GM23338 (cell line): ENCODE data around the gene SMYD3. TPM values are rescaled to one million over a fixed set of nuclear protein-coding genes. Genes with fewer than 3 reads are reported as not detected.

Experiments used
- ATAC-seq: fragments of 200-7000 bp; cut with Tn5 transposase; 3 replicates; pipeline ENCODE4 v1.9.1; 2020
- DNase-seq: peaks from one replicate; pipeline ENCODE4 v3.0.0-alpha.2; 2015; ENCODE audit warnings: low spot score
- H2AFZ ChIP-seq: fragments of 200-600 bp; sonication (generic); 2 replicates; pipeline ENCODE4 v1.8.0; 2016; ENCODE audit warnings: antibody characterized with exemption, mild to moderate bottlenecking, moderate library complexity
- H3F3A ChIP-seq: fragments of 200-600 bp; sonication (generic); replicated peaks from 2 replicates; pipeline ENCODE4 v1.8.0; 2017; ENCODE audit warnings: antibody characterized with exemption, mixed run types, low read depth
- H3K27ac ChIP-seq: fragments of 200-600 bp; sonication (generic); 2 replicates; pipeline ENCODE4 v1.6.1; 2016; ENCODE audit warnings: low read depth
- H3K27me3 ChIP-seq: fragments of 200-600 bp; sonication (generic); 2 replicates; pipeline ENCODE4 v1.8.0; 2016; ENCODE audit warnings: mild to moderate bottlenecking, mixed run types, moderate library complexity; ENCODE audit not compliant: insufficient read depth
- H3K36me3 ChIP-seq: fragments of 200-600 bp; sonication (generic); 2 replicates; pipeline ENCODE4 v1.8.0; 2016; ENCODE audit warnings: mild to moderate bottlenecking; ENCODE audit not compliant: insufficient read depth
- H3K4me1 ChIP-seq: fragments of 200-600 bp; sonication (generic); 2 replicates; pipeline ENCODE4 v1.8.0; 2016; ENCODE audit warnings: mild to moderate bottlenecking, moderate library complexity; ENCODE audit not compliant: insufficient read depth
- H3K4me2 ChIP-seq: fragments of 200-600 bp; sonication (generic); 2 replicates; pipeline ENCODE4 v1.7.1; 2017; ENCODE audit warnings: mixed run types
- H3K4me3 ChIP-seq: fragments of 200-600 bp; sonication (generic); 2 replicates; pipeline ENCODE4 v1.6.1; 2016; ENCODE audit warnings: mixed run types
- H3K79me2 ChIP-seq: fragments of 200-600 bp; sonication (generic); replicated peaks from 2 replicates; pipeline ENCODE4 v1.8.0; 2017; ENCODE audit warnings: mild to moderate bottlenecking; ENCODE audit not compliant: insufficient read depth
- H3K9me2 ChIP-seq: fragments of 200-600 bp; sonication (generic); 2 replicates; pipeline ENCODE4 v1.8.0; 2017; ENCODE audit not compliant: insufficient read depth
- H4K20me1 ChIP-seq: fragments of 200-600 bp; sonication (generic); replicated peaks from 2 replicates; pipeline ENCODE4 v1.8.0; 2017; ENCODE audit warnings: mild to moderate bottlenecking; ENCODE audit not compliant: insufficient read depth
- H3K27ac Mint-ChIP-seq: 2 replicates; pipeline ENCODE4 v1.8.0; 2020; ENCODE audit warnings: inconsistent platforms, mild to moderate bottlenecking, moderate library complexity, mixed read lengths
- H3K27me3 Mint-ChIP-seq: 3 replicates; pipeline ENCODE4 v1.8.0; 2022; ENCODE audit warnings: low read depth, mild to moderate bottlenecking, moderate library complexity, mixed read lengths, inconsistent platforms; ENCODE audit not compliant: insufficient read depth, poor library complexity
- H3K36me3 Mint-ChIP-seq: 3 replicates; pipeline ENCODE4 v1.8.0; 2021; ENCODE audit warnings: low read depth, mild to moderate bottlenecking, inconsistent platforms, moderate library complexity, mixed read lengths
- H3K4me1 Mint-ChIP-seq: 3 replicates; pipeline ENCODE4 v1.8.0; 2020; ENCODE audit warnings: mild to moderate bottlenecking, inconsistent platforms, mixed read lengths
- H3K4me3 Mint-ChIP-seq: 3 replicates; pipeline ENCODE4 v1.8.0; 2021; ENCODE audit warnings: moderate library complexity, mild to moderate bottlenecking, inconsistent platforms, mixed read lengths
- H3K9me3 Mint-ChIP-seq: 3 replicates; pipeline ENCODE4 v1.8.0; 2020; ENCODE audit warnings: moderate library complexity, mild to moderate bottlenecking, inconsistent platforms, mixed read lengths
- CREB1 ChIP-seq: fragments of 250-450 bp; sonication (Bioruptor Pico); IDR thresholded peaks from 2 replicates; pipeline ENCODE4 v1.5.0; 2020; ENCODE audit warnings: low read depth, mild to moderate bottlenecking, moderate library complexity
- EZH2 ChIP-seq: fragments of 200-600 bp; sonication (generic); IDR thresholded peaks from one replicate; pipeline ENCODE4 v1.8.0; 2017; ENCODE audit warnings: antibody characterized with exemption, mild to moderate bottlenecking, low read depth; ENCODE audit not compliant: unreplicated experiment
- EZH2phosphoT487 ChIP-seq: fragments of 200-600 bp; sonication (generic); IDR thresholded peaks from one replicate; pipeline ENCODE4 v1.8.1; 2018; ENCODE audit warnings: antibody characterized with exemption; ENCODE audit not compliant: unreplicated experiment
- JUNB ChIP-seq: IDR thresholded peaks from one replicate; pipeline ENCODE4 v1.6.1; 2016; ENCODE audit warnings: antibody characterized with exemption; ENCODE audit not compliant: unreplicated experiment
- NANOG ChIP-seq: IDR thresholded peaks from 2 replicates; pipeline ENCODE4 v1.6.1; 2016; ENCODE audit warnings: antibody characterized with exemption, borderline replicate concordance
- POLR2AphosphoS5 ChIP-seq: IDR thresholded peaks from 2 replicates; pipeline ENCODE4 v1.6.1; 2016; ENCODE audit warnings: antibody characterized with exemption, low read depth
- ZNF114 ChIP-seq: fragments of 250-450 bp; sonication (Bioruptor Pico); IDR thresholded peaks from 2 replicates; pipeline ENCODE4 v1.5.0; 2020; ENCODE audit warnings: mild to moderate bottlenecking, moderate library complexity
- ZNF331 ChIP-seq: fragments of 250-450 bp; sonication (Bioruptor Pico); IDR thresholded peaks from 2 replicates; pipeline ENCODE4 v1.5.0; 2020; ENCODE audit warnings: low read depth, mild to moderate bottlenecking, moderate library complexity
- polyA plus RNA-seq: library from polyadenylated mRNA; unstranded; fragments of >200 nt; fragmentation: Nextera tagmentation; extraction: Ambion mirVana; gene quantifications from 2 replicates; pipeline ENCODE4 v1.2.1, GENCODE V29; 2016
- total RNA-seq: library from RNA; depleted of rRNA; stranded (reverse); fragments of >200 nt; shearing (Covaris generic); gene quantifications from 2 replicates; pipeline ENCODE4 v1.2.3, GENCODE V29; 2014
- TF ChIP-seq, protein P1 (sequence below), 2 experiments: fragments of 200-600 bp in 1 of 2; sonication (generic) in 1 of 2; conservative IDR thresholded peaks; 2 replicates each; pipeline versions ENCODE4 v1.5.1 to v1.6.1; 2016 to 2017; ENCODE audit warnings: antibody characterized with exemption in 2 of 2, low read depth in 2 of 2, mild to moderate bottlenecking in 2 of 2, moderate library complexity in 1 of 2
- TF ChIP-seq, protein P2 (sequence below): IDR thresholded peaks from 2 replicates; pipeline ENCODE4 v1.6.1; 2016; ENCODE audit warnings: antibody characterized with exemption
- TF ChIP-seq, protein P3 (sequence below): IDR thresholded peaks from one replicate; pipeline ENCODE4 v1.6.1; 2018; ENCODE audit warnings: antibody characterized with exemption; ENCODE audit not compliant: unreplicated experiment
- TF ChIP-seq, protein P4 (sequence below): fragments of 250-450 bp; sonication (Bioruptor Pico); IDR thresholded peaks from 2 replicates; pipeline ENCODE4 v1.5.0; 2020; ENCODE audit warnings: mild to moderate bottlenecking, moderate library complexity

Gene SMYD3
- total and polyA plus RNA-seq, 2 experiments from 2014 or later = 31.8 to 34.4 TPM

DNA sequence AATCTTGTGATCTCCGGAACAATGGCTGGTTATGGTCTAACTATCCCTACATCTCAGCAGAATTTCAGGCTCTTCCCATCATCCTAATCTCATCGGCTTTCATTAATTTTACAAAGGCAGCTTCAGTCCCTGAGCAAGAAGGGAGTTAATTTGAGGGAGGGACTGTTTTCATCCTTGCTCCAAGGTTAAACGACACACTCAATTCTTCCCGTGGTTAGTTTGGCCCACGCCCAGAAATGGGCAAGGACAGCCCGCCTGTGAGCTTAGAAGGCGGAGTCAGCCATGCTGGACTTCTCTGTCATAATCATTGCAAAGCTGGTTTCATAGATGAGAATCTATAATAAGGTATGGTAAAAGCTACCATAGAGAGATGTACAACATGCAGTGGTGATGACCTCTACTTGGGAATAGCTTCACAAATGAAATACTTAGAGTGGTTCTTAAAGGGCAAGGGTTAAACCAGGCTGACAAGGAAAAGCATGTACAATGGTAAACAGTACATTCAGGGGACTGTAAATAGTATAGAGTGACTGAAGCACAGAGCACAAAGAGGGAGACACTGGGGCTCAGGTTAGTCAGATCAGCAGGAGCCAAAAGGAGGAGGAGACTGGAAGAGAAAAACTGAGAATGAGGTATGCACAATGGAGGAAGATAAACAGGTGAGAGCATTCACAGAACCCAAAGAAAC lies 108.8 kb downstream of the SMYD3 start:
- no peaks in the 10 kb centered on the region for H3K9me2 ChIP-seq
- H3K36me3 ChIP-seq = no peaks in the 10 kb centered on the region
- no peak overlapping the region for H3K4me3 Mint-ChIP-seq
- H3K27me3 Mint-ChIP-seq = peaks cover 3% of the 10 kb centered on the region
- peaks cover 8% of the 10 kb centered on the region; the same call in 2 of the 3 replicates for H3K4me1 Mint-ChIP-seq
- no peaks in the 10 kb centered on the region for H4K20me1 ChIP-seq
- H3F3A ChIP-seq = no peaks in the 10 kb centered on the region
- H3K4me1 ChIP-seq = no peaks in the 10 kb centered on the region
- no peak overlapping the region for H3K4me2 ChIP-seq
- no peaks in the 10 kb centered on the region for H3K79me2 ChIP-seq
- no peak for TF ChIP-seq JUNB
- TF ChIP-seq, protein P1, sequence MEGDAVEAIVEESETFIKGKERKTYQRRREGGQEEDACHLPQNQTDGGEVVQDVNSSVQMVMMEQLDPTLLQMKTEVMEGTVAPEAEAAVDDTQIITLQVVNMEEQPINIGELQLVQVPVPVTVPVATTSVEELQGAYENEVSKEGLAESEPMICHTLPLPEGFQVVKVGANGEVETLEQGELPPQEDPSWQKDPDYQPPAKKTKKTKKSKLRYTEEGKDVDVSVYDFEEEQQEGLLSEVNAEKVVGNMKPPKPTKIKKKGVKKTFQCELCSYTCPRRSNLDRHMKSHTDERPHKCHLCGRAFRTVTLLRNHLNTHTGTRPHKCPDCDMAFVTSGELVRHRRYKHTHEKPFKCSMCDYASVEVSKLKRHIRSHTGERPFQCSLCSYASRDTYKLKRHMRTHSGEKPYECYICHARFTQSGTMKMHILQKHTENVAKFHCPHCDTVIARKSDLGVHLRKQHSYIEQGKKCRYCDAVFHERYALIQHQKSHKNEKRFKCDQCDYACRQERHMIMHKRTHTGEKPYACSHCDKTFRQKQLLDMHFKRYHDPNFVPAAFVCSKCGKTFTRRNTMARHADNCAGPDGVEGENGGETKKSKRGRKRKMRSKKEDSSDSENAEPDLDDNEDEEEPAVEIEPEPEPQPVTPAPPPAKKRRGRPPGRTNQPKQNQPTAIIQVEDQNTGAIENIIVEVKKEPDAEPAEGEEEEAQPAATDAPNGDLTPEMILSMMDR (conservative IDR thresholded peaks at IDR 0.05; ENCODE audit: low read depth in 2 of 2) = no peak
- TF ChIP-seq, protein P2, sequence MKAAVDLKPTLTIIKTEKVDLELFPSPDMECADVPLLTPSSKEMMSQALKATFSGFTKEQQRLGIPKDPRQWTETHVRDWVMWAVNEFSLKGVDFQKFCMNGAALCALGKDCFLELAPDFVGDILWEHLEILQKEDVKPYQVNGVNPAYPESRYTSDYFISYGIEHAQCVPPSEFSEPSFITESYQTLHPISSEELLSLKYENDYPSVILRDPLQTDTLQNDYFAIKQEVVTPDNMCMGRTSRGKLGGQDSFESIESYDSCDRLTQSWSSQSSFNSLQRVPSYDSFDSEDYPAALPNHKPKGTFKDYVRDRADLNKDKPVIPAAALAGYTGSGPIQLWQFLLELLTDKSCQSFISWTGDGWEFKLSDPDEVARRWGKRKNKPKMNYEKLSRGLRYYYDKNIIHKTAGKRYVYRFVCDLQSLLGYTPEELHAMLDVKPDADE = no peak
- no peak for TF ChIP-seq EZH2phosphoT487
- TF ChIP-seq, protein P3, sequence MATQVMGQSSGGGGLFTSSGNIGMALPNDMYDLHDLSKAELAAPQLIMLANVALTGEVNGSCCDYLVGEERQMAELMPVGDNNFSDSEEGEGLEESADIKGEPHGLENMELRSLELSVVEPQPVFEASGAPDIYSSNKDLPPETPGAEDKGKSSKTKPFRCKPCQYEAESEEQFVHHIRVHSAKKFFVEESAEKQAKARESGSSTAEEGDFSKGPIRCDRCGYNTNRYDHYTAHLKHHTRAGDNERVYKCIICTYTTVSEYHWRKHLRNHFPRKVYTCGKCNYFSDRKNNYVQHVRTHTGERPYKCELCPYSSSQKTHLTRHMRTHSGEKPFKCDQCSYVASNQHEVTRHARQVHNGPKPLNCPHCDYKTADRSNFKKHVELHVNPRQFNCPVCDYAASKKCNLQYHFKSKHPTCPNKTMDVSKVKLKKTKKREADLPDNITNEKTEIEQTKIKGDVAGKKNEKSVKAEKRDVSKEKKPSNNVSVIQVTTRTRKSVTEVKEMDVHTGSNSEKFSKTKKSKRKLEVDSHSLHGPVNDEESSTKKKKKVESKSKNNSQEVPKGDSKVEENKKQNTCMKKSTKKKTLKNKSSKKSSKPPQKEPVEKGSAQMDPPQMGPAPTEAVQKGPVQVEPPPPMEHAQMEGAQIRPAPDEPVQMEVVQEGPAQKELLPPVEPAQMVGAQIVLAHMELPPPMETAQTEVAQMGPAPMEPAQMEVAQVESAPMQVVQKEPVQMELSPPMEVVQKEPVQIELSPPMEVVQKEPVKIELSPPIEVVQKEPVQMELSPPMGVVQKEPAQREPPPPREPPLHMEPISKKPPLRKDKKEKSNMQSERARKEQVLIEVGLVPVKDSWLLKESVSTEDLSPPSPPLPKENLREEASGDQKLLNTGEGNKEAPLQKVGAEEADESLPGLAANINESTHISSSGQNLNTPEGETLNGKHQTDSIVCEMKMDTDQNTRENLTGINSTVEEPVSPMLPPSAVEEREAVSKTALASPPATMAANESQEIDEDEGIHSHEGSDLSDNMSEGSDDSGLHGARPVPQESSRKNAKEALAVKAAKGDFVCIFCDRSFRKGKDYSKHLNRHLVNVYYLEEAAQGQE = no peak
- no peak for TF ChIP-seq POLR2AphosphoS5
- TF ChIP-seq ZNF114 = no peak
- no peak for TF ChIP-seq EZH2
- no peak for TF ChIP-seq CREB1
- TF ChIP-seq NANOG = no peak
- TF ChIP-seq, protein P4, sequence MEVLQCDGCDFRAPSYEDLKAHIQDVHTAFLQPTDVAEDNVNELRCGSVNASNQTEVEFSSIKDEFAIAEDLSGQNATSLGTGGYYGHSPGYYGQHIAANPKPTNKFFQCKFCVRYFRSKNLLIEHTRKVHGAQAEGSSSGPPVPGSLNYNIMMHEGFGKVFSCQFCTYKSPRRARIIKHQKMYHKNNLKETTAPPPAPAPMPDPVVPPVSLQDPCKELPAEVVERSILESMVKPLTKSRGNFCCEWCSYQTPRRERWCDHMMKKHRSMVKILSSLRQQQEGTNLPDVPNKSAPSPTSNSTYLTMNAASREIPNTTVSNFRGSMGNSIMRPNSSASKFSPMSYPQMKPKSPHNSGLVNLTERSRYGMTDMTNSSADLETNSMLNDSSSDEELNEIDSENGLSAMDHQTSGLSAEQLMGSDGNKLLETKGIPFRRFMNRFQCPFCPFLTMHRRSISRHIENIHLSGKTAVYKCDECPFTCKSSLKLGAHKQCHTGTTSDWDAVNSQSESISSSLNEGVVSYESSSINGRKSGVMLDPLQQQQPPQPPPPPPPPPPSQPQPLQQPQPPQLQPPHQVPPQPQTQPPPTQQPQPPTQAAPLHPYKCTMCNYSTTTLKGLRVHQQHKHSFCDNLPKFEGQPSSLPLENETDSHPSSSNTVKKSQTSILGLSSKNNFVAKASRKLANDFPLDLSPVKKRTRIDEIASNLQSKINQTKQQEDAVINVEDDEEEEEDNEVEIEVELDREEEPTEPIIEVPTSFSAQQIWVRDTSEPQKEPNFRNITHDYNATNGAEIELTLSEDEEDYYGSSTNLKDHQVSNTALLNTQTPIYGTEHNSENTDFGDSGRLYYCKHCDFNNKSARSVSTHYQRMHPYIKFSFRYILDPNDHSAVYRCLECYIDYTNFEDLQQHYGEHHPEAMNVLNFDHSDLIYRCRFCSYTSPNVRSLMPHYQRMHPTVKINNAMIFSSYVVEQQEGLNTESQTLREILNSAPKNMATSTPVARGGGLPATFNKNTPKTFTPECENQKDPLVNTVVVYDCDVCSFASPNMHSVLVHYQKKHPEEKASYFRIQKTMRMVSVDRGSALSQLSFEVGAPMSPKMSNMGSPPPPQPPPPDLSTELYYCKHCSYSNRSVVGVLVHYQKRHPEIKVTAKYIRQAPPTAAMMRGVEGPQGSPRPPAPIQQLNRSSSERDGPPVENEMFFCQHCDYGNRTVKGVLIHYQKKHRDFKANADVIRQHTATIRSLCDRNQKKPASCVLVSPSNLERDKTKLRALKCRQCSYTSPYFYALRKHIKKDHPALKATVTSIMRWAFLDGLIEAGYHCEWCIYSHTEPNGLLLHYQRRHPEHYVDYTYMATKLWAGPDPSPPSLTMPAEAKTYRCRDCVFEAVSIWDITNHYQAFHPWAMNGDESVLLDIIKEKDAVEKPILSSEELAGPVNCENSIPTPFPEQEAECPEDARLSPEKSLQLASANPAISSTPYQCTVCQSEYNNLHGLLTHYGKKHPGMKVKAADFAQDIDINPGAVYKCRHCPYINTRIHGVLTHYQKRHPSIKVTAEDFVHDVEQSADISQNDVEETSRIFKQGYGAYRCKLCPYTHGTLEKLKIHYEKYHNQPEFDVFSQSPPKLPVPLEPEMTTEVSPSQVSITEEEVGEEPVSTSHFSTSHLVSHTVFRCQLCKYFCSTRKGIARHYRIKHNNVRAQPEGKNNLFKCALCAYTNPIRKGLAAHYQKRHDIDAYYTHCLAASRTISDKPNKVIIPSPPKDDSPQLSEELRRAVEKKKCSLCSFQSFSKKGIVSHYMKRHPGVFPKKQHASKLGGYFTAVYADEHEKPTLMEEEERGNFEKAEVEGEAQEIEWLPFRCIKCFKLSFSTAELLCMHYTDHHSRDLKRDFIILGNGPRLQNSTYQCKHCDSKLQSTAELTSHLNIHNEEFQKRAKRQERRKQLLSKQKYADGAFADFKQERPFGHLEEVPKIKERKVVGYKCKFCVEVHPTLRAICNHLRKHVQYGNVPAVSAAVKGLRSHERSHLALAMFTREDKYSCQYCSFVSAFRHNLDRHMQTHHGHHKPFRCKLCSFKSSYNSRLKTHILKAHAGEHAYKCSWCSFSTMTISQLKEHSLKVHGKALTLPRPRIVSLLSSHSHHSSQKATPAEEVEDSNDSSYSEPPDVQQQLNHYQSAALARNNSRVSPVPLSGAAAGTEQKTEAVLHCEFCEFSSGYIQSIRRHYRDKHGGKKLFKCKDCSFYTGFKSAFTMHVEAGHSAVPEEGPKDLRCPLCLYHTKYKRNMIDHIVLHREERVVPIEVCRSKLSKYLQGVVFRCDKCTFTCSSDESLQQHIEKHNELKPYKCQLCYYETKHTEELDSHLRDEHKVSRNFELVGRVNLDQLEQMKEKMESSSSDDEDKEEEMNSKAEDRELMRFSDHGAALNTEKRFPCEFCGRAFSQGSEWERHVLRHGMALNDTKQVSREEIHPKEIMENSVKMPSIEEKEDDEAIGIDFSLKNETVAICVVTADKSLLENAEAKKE (CRISPR knock-in tag) = no peak
- TF ChIP-seq ZNF331 (CRISPR knock-in tag) = no peak
- no peak overlapping the region for H3K4me3 ChIP-seq
- H3K27ac ChIP-seq = no peak overlapping the region
- no peaks in the 10 kb centered on the region for H3K27me3 ChIP-seq
- ATAC-seq (no peak; the same call in 2 of the 3 replicates), DNase-seq (no peak)
- no peak overlapping the region for H2AFZ ChIP-seq
- no peak overlapping the region for H3K27ac Mint-ChIP-seq
- no peaks in the 10 kb centered on the region for H3K36me3 Mint-ChIP-seq
- no peaks in the 10 kb centered on the region for H3K9me3 Mint-ChIP-seq
